BLaER1 (cell line): Measurements from ENCODE around the gene METTL22.

Source experiments
- H3K27ac ChIP-seq: shearing (Covaris generic); formaldehyde crosslinking; 2 replicates; pipeline ENCODE4 v1.8.1; 2022
- H3K27me3 ChIP-seq: shearing (Covaris generic); formaldehyde crosslinking; 2 replicates; pipeline ENCODE4 v1.8.1; 2022
- H3K36me3 ChIP-seq: shearing (Covaris generic); formaldehyde crosslinking; 2 replicates; pipeline ENCODE4 v1.8.1; 2022
- H3K4me1 ChIP-seq: shearing (Covaris generic); formaldehyde crosslinking; 2 replicates; pipeline ENCODE4 v1.8.1; 2022
- H3K4me2 ChIP-seq: shearing (Covaris generic); formaldehyde crosslinking; 2 replicates; pipeline ENCODE4 v1.8.1; 2022
- H3K4me3 ChIP-seq: shearing (Covaris generic); formaldehyde crosslinking; 2 replicates; pipeline ENCODE4 v1.8.1; 2022
- H3K9ac ChIP-seq: shearing (Covaris generic); formaldehyde crosslinking; 2 replicates; pipeline ENCODE4 v1.8.1; 2022
- H3K9me3 ChIP-seq: shearing (Covaris generic); formaldehyde crosslinking; 2 replicates; pipeline ENCODE4 v1.8.1; 2022
- H4K20me1 ChIP-seq: shearing (Covaris generic); formaldehyde crosslinking; 2 replicates; pipeline ENCODE4 v1.8.1; 2022
- Cebpa-rat ChIP-seq: shearing (Covaris generic); IDR thresholded peaks from 2 replicates; pipeline ENCODE4 v1.8.1; 2022

METTL22 gene

GRCh38 chr16:8590811-8591210 is 30.7 kb upstream of the METTL22 start:
- TF ChIP-seq Cebpa-rat: no peak
- Histone ChIP-seq H3K27me3 (peaks cover 36% of the 10 kb centered on the region), H4K20me1 (no peaks in the 10 kb centered on the region), H3K4me1 (no peaks in the 10 kb centered on the region), H3K27ac (no peak overlapping the region), H3K4me3 (no peak overlapping the region), H3K36me3 (no peaks in the 10 kb centered on the region), H3K9ac (no peak overlapping the region), H3K4me2 (no peak overlapping the region), H3K9me3 (peaks cover 23% of the 10 kb centered on the region)

DNA sequence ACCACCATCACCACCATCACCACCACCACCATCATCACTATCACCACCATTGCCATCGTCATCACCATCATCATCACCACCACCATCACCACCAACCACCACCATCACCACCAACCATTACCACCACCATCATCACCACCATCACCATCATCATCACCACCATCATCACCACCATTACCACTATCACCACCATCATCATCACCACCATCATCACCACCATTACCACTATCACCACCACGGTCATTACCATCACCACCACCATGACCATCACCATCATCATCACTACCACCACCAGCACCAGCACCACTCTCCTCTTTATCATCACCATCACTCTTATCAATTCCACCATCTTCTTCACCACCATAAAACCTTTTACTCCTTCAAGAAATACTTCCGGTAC is 30.0 kb upstream of the METTL22 start:
- Histone ChIP-seq H4K20me1 (no peaks in the 10 kb centered on the region), H3K36me3 (no peaks in the 10 kb centered on the region), H3K4me1 (no peaks in the 10 kb centered on the region), H3K9me3 (peaks cover 27% of the 10 kb centered on the region), H3K27ac (no peak overlapping the region), H3K4me2 (no peak overlapping the region), H3K4me3 (no peak overlapping the region), H3K27me3 (peaks cover 36% of the 10 kb centered on the region), H3K9ac (no peak overlapping the region)
- TF ChIP-seq Cebpa-rat: no peak

DNA sequence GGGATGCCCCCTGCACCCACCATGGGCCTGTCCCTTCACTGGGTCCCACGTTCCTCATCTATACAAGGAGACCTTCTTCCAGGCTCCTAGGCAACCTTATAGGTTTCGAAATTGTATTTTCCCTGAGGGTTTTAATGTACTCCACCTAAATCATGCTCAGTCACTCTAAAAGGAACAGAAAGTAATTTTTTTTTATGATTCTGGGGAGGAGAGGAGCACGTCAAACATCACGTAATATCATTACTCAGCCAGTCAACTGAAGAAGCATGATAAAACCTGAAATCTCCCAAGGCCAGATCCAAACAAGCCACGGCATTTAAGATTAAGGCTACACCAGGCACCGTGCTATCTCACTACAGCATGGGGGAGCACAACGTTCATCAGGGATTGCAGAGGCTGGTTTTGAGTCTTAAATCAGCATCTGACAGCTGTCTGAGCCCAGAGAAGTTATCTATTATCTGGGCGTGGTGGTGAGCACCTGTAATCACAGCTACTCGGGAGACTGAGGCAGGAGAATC is 27.3 kb upstream of the METTL22 start:
- TF ChIP-seq Cebpa-rat: no peak
- no peak overlapping the region for H3K27ac ChIP-seq
- no peaks in the 10 kb centered on the region for H3K36me3 ChIP-seq
- H3K4me1 ChIP-seq: no peaks in the 10 kb centered on the region
- H3K4me2 ChIP-seq: no peak overlapping the region
- H3K4me3 ChIP-seq: no peak overlapping the region
- peaks cover 20% of the 10 kb centered on the region for H3K27me3 ChIP-seq
- H4K20me1 ChIP-seq: no peaks in the 10 kb centered on the region
- peaks cover 34% of the 10 kb centered on the region for H3K9me3 ChIP-seq
- no peak overlapping the region for H3K9ac ChIP-seq

GRCh38 chr16:8595783-8596182 is 25.7 kb upstream of the METTL22 start:
- H3K4me2 ChIP-seq: no peak overlapping the region
- no peaks in the 10 kb centered on the region for H3K4me1 ChIP-seq
- TF ChIP-seq Cebpa-rat: no peak
- H3K4me3 ChIP-seq: no peak overlapping the region
- no peak overlapping the region for H3K9ac ChIP-seq
- H4K20me1 ChIP-seq: no peaks in the 10 kb centered on the region
- H3K9me3 ChIP-seq: peaks cover 19% of the 10 kb centered on the region
- H3K36me3 ChIP-seq: no peaks in the 10 kb centered on the region
- H3K27ac ChIP-seq: no peak overlapping the region
- peaks cover 4% of the 10 kb centered on the region for H3K27me3 ChIP-seq

GRCh38 chr16:8596581-8596980 is 24.9 kb upstream of the METTL22 start:
- H3K4me1 ChIP-seq: no peaks in the 10 kb centered on the region
- H3K36me3 ChIP-seq: no peaks in the 10 kb centered on the region

GRCh38 chr16:8600144-8600775 is 21.2 kb upstream of the METTL22 start:
- no peak for TF ChIP-seq Cebpa-rat
- peaks cover 11% of the 10 kb centered on the region for H3K9me3 ChIP-seq
- H3K4me3 ChIP-seq: no peak overlapping the region
- H3K4me1 ChIP-seq: no peaks in the 10 kb centered on the region
- no peak overlapping the region for H3K4me2 ChIP-seq
- no peaks in the 10 kb centered on the region for H3K36me3 ChIP-seq
- no peak overlapping the region for H3K9ac ChIP-seq
- H3K27me3 ChIP-seq: no peaks in the 10 kb centered on the region
- H3K27ac ChIP-seq: no peak overlapping the region
- no peaks in the 10 kb centered on the region for H4K20me1 ChIP-seq

More at GRCh38 chr16:8596581-8596980, 24.9 kb upstream of the METTL22 start:
- no peak overlapping the region for H3K27ac ChIP-seq
- no peaks in the 10 kb centered on the region for H4K20me1 ChIP-seq
- H3K9me3 ChIP-seq: peaks cover 16% of the 10 kb centered on the region
- no peak overlapping the region for H3K9ac ChIP-seq
- H3K27me3 ChIP-seq: no peaks in the 10 kb centered on the region
- H3K4me3 ChIP-seq: no peak overlapping the region
- no peak overlapping the region for H3K4me2 ChIP-seq
- TF ChIP-seq Cebpa-rat: no peak

DNA sequence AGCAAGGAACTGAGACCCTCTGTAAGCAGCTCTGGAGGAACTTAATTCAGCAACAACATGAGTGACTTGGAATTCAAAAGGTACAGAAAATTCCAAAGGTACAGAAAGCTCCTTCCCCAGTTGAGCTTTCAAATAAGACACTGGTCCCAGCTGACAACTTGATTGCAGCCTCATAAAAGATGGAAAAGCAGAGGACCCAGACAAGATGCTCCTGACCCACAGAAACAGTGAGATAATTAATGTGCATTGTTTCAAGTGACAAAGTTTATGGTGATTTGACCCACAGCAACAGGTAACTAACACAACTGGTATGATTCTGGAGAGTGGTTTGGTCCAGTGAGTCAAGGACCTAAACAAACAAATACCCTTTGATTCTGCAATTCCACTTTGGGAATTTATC is 15.9 kb upstream of the METTL22 start:
- no peak for TF ChIP-seq Cebpa-rat

GRCh38 chr16:8607214-8607613 is 14.3 kb upstream of the METTL22 start:
- H3K27ac ChIP-seq: no peak overlapping the region
- H4K20me1 ChIP-seq: no peaks in the 10 kb centered on the region
- no peak for TF ChIP-seq Cebpa-rat
- H3K4me3 ChIP-seq: no peak overlapping the region
- H3K9me3 ChIP-seq: no peaks in the 10 kb centered on the region
- H3K4me2 ChIP-seq: no peak overlapping the region
- no peaks in the 10 kb centered on the region for H3K4me1 ChIP-seq
- no peaks in the 10 kb centered on the region for H3K36me3 ChIP-seq
- no peak overlapping the region for H3K9ac ChIP-seq
- no peaks in the 10 kb centered on the region for H3K27me3 ChIP-seq

More for the DNA sequence above, 15.9 kb upstream of the METTL22 start:
- H3K9me3 ChIP-seq: no peaks in the 10 kb centered on the region; the same call in 1 of the 2 replicates
- no peak overlapping the region for H3K4me3 ChIP-seq
- no peaks in the 10 kb centered on the region for H3K4me1 ChIP-seq
- no peak overlapping the region for H3K4me2 ChIP-seq
- H3K9ac ChIP-seq: no peak overlapping the region
- H4K20me1 ChIP-seq: no peaks in the 10 kb centered on the region
- no peaks in the 10 kb centered on the region for H3K36me3 ChIP-seq
- H3K27ac ChIP-seq: no peak overlapping the region
- H3K27me3 ChIP-seq: no peaks in the 10 kb centered on the region

DNA sequence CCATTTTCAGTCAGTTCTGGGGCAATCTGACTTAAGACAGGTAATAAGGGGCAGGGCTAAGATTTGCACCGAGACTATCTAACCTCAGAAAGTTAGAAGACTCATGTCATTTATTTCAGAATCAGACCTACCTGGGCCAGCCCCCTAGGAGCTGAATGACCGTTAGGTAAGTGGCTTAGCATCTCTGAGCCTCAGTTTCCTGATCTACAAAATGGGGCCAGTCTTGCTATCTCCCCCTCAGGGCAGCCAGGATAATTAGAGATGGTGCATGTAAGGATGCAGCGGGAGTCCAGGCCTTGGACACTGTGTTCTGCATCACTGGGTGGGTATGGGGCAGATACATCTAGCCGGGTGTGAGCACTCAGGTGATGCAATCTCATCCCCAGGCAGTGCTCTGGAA is 10.4 kb upstream of the METTL22 start:
- Histone ChIP-seq H3K4me2 (no peak overlapping the region), H3K9me3 (no peaks in the 10 kb centered on the region), H3K27ac (no peak overlapping the region), H3K4me3 (no peak overlapping the region), H3K27me3 (no peaks in the 10 kb centered on the region), H3K36me3 (no peaks in the 10 kb centered on the region), H4K20me1 (no peaks in the 10 kb centered on the region), H3K9ac (no peak overlapping the region), H3K4me1 (peaks cover 12% of the 10 kb centered on the region)
- no peak for TF ChIP-seq Cebpa-rat

- no peaks in the 10 kb centered on the region for H4K20me1 ChIP-seq
- no peaks in the 10 kb centered on the region for H3K9me3 ChIP-seq
- H3K27me3 ChIP-seq: no peaks in the 10 kb centered on the region
- H3K9ac ChIP-seq: no peak overlapping the region
- no peak overlapping the region for H3K27ac ChIP-seq
- no peaks in the 10 kb centered on the region for H3K36me3 ChIP-seq
- TF ChIP-seq Cebpa-rat: no peak
- no peak overlapping the region for H3K4me3 ChIP-seq
- H3K4me2 ChIP-seq: no peak overlapping the region
- peaks cover 21% of the 10 kb centered on the region for H3K4me1 ChIP-seq
Measured at GRCh38 chr16:8611886-8612600, 9.5 kb upstream of the METTL22 start.
